ENCODE results near the gene NUDT7.

NUDT7 gene

GRCh38 chr16:77696149-77696548 is 26.2 kb upstream of the NUDT7 start:
- Mint-ChIP-seq H3K27me3 (no peaks in the 10 kb centered on the region), H3K9me3 (no peaks in the 10 kb centered on the region), H3K27ac (no peak overlapping the region), H3K4me1 (no peaks in the 10 kb centered on the region), H3K36me3 (no peaks in the 10 kb centered on the region), H3K4me3 (no peak overlapping the region)
- CTCF ChIA-PET: no interaction called here
- no peak for DNase-seq

GRCh38 chr16:77700846-77701245 is 21.5 kb upstream of the NUDT7 start:
- H3K27me3 Mint-ChIP-seq: peaks cover 6% of the 10 kb centered on the region
- CTCF ChIA-PET: no interaction called here

GRCh38 chr16:77705351-77705750 is 17.0 kb upstream of the NUDT7 start:
- peaks cover 9% of the 10 kb centered on the region for H3K27me3 Mint-ChIP-seq
- no peak for DNase-seq

More at GRCh38 chr16:77700846-77701245, 21.5 kb upstream of the NUDT7 start:
- no peaks in the 10 kb centered on the region for H3K9me3 Mint-ChIP-seq
- H3K36me3 Mint-ChIP-seq: no peaks in the 10 kb centered on the region
- no peak overlapping the region for H3K27ac Mint-ChIP-seq
- no peak overlapping the region for H3K4me3 Mint-ChIP-seq
- H3K4me1 Mint-ChIP-seq: no peaks in the 10 kb centered on the region
- DNase-seq: no peak

DNA sequence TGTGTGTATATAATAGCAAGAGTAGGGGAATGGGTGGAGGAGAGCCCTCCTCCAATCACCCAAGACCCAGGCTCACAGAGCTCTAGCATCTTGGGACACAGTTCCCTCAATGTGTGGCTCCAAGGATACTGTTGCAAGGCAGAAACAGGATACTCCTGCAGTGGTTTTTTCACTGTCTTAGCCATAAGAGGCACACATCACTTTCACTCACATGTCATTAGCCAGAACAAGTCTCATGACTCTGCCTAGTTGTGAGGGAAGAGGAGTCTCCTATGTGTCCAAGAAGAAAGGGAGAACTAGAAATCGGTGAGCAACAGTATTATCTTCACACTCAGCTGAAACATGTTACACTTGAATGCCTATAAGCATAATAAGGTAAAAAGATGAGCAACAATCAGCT is 11.1 kb upstream of the NUDT7 start:
- CTCF ChIA-PET: no interaction called here
- Mint-ChIP-seq H3K36me3 (no peaks in the 10 kb centered on the region), H3K27ac (no peak overlapping the region), H3K9me3 (no peaks in the 10 kb centered on the region), H3K4me3 (no peak overlapping the region), H3K4me1 (peaks cover 2% of the 10 kb centered on the region), H3K27me3 (peaks cover 3% of the 10 kb centered on the region)
- DNase-seq: no peak

More at GRCh38 chr16:77705351-77705750, 17.0 kb upstream of the NUDT7 start:
- no peaks in the 10 kb centered on the region for H3K4me1 Mint-ChIP-seq
- no peak overlapping the region for H3K4me3 Mint-ChIP-seq
- CTCF ChIA-PET: no interaction called here
- H3K9me3 Mint-ChIP-seq: no peaks in the 10 kb centered on the region
- H3K36me3 Mint-ChIP-seq: no peaks in the 10 kb centered on the region
- no peak overlapping the region for H3K27ac Mint-ChIP-seq

- Mint-ChIP-seq H3K4me1 (peaks cover 2% of the 10 kb centered on the region), H3K36me3 (no peaks in the 10 kb centered on the region), H3K27ac (no peak overlapping the region), H3K27me3 (peaks cover 3% of the 10 kb centered on the region), H3K4me3 (no peak overlapping the region), H3K9me3 (no peaks in the 10 kb centered on the region)
- CTCF ChIA-PET: no interaction called here
- no peak for DNase-seq
These were observed 10.5 kb upstream of the NUDT7 start for GRCh38 chr16:77711775-77712174.

GRCh38 chr16:77715145-77715544 is 7.2 kb upstream of the NUDT7 start:
- CTCF ChIA-PET: no interaction called here
- no peak for DNase-seq
- Mint-ChIP-seq H3K9me3 (no peaks in the 10 kb centered on the region), H3K36me3 (no peaks in the 10 kb centered on the region), H3K27me3 (no peaks in the 10 kb centered on the region), H3K4me1 (peaks cover 2% of the 10 kb centered on the region), H3K4me3 (no peak overlapping the region), H3K27ac (no peak overlapping the region)

- Mint-ChIP-seq H3K9me3 (no peaks in the 10 kb centered on the region), H3K27ac (peak overlapping the region; percentile 80), H3K4me1 (peaks cover 12% of the 10 kb centered on the region), H3K4me3 (peak overlapping the region; percentile 76), H3K27me3 (no peaks in the 10 kb centered on the region), H3K36me3 (peaks cover 5% of the 10 kb centered on the region)
- CTCF ChIA-PET: interaction anchor here (0.6 to 0.8 kb wide), 2 partner anchors 10 to 24 kb away, joined by 3 read pairs; no protein-coding TSS in a partner anchor
- DNase-seq: no peak
These were observed 484 bp upstream of the NUDT7 start for GRCh38 chr16:77721752-77722308.

DNA sequence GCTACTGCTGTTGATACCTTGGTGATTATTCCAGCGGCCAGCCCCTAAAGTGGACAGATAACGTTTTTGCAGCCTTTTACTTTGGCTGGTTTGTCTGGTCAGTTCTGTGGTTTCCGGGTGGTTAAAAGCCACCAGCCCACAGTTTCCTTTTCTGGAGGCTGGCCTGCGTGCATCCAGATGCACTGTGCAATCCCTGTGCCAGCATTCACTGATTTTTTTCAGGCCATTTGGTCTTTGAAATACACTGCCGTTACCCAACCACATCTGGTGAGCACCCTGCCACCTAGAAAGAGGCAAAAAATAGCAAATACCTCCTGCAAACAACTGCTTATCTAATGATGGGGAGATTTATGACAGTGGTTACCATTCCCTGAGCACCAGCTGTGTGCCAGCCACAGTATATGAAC is 797 bp downstream of the NUDT7 start:
- no peak for DNase-seq
- CTCF ChIA-PET: no interaction called here
- Mint-ChIP-seq H3K4me1 (peaks cover 12% of the 10 kb centered on the region), H3K27me3 (no peaks in the 10 kb centered on the region), H3K9me3 (no peaks in the 10 kb centered on the region), H3K36me3 (peaks cover 5% of the 10 kb centered on the region), H3K27ac (peak overlapping the region; percentile 80), H3K4me3 (peak overlapping the region; percentile 76)

DNA sequence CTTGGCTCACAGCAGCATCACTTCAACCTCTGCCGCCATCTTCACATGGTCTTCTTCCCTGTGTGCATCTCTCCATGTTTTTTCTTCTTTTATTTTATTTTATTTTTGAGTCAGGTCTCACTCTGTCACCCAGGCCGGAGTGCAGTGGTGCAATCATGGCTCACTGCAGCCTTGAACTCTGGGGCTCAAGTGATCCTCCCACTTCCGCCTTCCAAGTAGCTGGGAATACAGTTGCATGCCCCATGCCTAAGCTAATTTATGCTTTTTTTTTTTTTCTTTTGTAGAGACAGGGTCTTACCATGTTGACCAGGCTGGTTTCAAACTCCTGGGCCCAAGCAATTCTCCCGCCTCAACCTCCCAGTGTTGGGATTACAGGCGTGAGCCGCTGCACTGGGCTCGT is 1.9 kb downstream of the NUDT7 start:
- peak overlapping the region; percentile 1 for H3K4me3 Mint-ChIP-seq
- CTCF ChIA-PET: no interaction called here
- no peak overlapping the region for H3K27ac Mint-ChIP-seq
- no peaks in the 10 kb centered on the region for H3K9me3 Mint-ChIP-seq
- no peak for DNase-seq
- H3K4me1 Mint-ChIP-seq: peaks cover 12% of the 10 kb centered on the region
- H3K36me3 Mint-ChIP-seq: peaks cover 5% of the 10 kb centered on the region
- H3K27me3 Mint-ChIP-seq: no peaks in the 10 kb centered on the region

GRCh38 chr16:77729951-77730350 is 7.6 kb downstream of the NUDT7 start:
- CTCF ChIA-PET: no interaction called here
- H3K4me3 Mint-ChIP-seq: no peak overlapping the region
- no peaks in the 10 kb centered on the region for H3K9me3 Mint-ChIP-seq
- peaks cover 4% of the 10 kb centered on the region for H3K36me3 Mint-ChIP-seq
- H3K27me3 Mint-ChIP-seq: no peaks in the 10 kb centered on the region
- no peaks in the 10 kb centered on the region for H3K4me1 Mint-ChIP-seq
- DNase-seq: no peak
- H3K27ac Mint-ChIP-seq: no peak overlapping the region

- Mint-ChIP-seq H3K4me3 (no peak overlapping the region), H3K27me3 (no peaks in the 10 kb centered on the region), H3K36me3 (no peaks in the 10 kb centered on the region), H3K9me3 (no peaks in the 10 kb centered on the region), H3K4me1 (no peaks in the 10 kb centered on the region), H3K27ac (no peak overlapping the region)
- CTCF ChIA-PET: interaction anchor here (0.6 kb wide), 1 partner anchor 169 kb away, joined by 3 read pairs; no protein-coding TSS in a partner anchor
- no peak for DNase-seq
These were observed 10.1 kb downstream of the NUDT7 start for GRCh38 chr16:77732241-77732946.

GRCh38 chr16:77736879-77737278 is 14.6 kb downstream of the NUDT7 start:
- CTCF ChIA-PET: no interaction called here
- H3K4me3 Mint-ChIP-seq: no peak overlapping the region
- H3K9me3 Mint-ChIP-seq: no peaks in the 10 kb centered on the region
- H3K27ac Mint-ChIP-seq: no peak overlapping the region
- no peaks in the 10 kb centered on the region for H3K36me3 Mint-ChIP-seq
- no peak for DNase-seq
- no peaks in the 10 kb centered on the region for H3K27me3 Mint-ChIP-seq
- H3K4me1 Mint-ChIP-seq: no peaks in the 10 kb centered on the region

- Mint-ChIP-seq H3K27me3 (no peaks in the 10 kb centered on the region), H3K27ac (no peak overlapping the region), H3K9me3 (no peaks in the 10 kb centered on the region), H3K4me3 (no peak overlapping the region), H3K36me3 (no peaks in the 10 kb centered on the region), H3K4me1 (no peaks in the 10 kb centered on the region)
- CTCF ChIA-PET: no interaction called here
- DNase-seq: no peak
These were observed 16.6 kb downstream of the NUDT7 start for GRCh38 chr16:77738706-77739558.

DNA sequence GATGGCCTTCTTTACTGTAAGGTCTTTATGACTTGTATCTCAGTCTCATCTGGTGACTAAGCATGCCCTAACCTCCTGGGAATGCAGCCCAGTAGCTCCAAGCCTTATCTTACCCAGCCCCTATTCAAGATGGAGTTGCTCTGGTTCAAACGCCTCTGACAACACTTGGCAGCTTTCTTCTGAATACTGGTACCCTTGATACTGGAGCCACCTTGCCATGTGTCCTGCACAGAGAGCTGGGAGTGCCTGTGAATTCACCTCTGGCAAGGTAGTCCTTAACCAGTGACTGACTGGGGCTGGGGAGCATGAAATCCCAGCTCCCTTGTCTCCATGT is 17.2 kb downstream of the NUDT7 start:
- Mint-ChIP-seq H3K27me3 (no peaks in the 10 kb centered on the region), H3K9me3 (no peaks in the 10 kb centered on the region), H3K36me3 (no peaks in the 10 kb centered on the region), H3K4me3 (no peak overlapping the region), H3K27ac (no peak overlapping the region), H3K4me1 (no peaks in the 10 kb centered on the region)
- CTCF ChIA-PET: no interaction called here
- no peak for DNase-seq

- DNase-seq: no peak
- CTCF ChIA-PET: no interaction called here
- H3K4me1 Mint-ChIP-seq: no peaks in the 10 kb centered on the region
- H3K27me3 Mint-ChIP-seq: no peaks in the 10 kb centered on the region
- no peak overlapping the region for H3K27ac Mint-ChIP-seq
- no peaks in the 10 kb centered on the region for H3K36me3 Mint-ChIP-seq
- no peak overlapping the region for H3K4me3 Mint-ChIP-seq
- no peaks in the 10 kb centered on the region for H3K9me3 Mint-ChIP-seq
These were observed 21.8 kb downstream of the NUDT7 start for GRCh38 chr16:77744141-77744540.
